ENCODE data around the gene C16orf74. TPM values are rescaled to one million over a fixed set of nuclear protein-coding genes. Genes with fewer than 3 reads are reported as not detected.

C16orf74 gene
- total RNA-seq, 4 donors from 2014 or later = 11.0 to 13.0 (median 11.4) TPM

- 92% methylated on average over 11 of the region's 11 CpGs for WGBS
- no peak for DNase-seq (ENCODE audit: low spot score in 2 of 2)
- Histone ChIP-seq H3K4me3 (no peak overlapping the region), H3K27me3 (no peaks in the 10 kb centered on the region), H3K9me3 (no peaks in the 10 kb centered on the region), H3K36me3 (peaks cover 41% of the 10 kb centered on the region), H3K4me1 (no peaks in the 10 kb centered on the region), H3K27ac (no peak overlapping the region)
- no peak for TF ChIP-seq CTCF (IDR thresholded peaks at IDR 0.05)
- TF ChIP-seq POLR2AphosphoS5 (IDR thresholded peaks at IDR 0.05) = no peak
- TF ChIP-seq EP300 (IDR thresholded peaks at IDR 0.05) = no peak
- TF ChIP-seq POLR2A (IDR thresholded peaks at IDR 0.05) = no peak
Observed at GRCh38 chr16:85788819-85789218, 37.9 kb upstream of the C16orf74 start.

GRCh38 chr16:85785927-85786326 is 35.0 kb upstream of the C16orf74 start:
- Histone ChIP-seq H3K27me3 (no peaks in the 10 kb centered on the region), H3K9me3 (no peaks in the 10 kb centered on the region), H3K27ac (no peak overlapping the region), H3K36me3 (peaks cover 34% of the 10 kb centered on the region), H3K4me1 (no peaks in the 10 kb centered on the region), H3K4me3 (no peak overlapping the region)
- 95% methylated on average over 2 of the region's 2 CpGs for WGBS
- TF ChIP-seq EP300 (IDR thresholded peaks at IDR 0.05) = no peak
- no peak for TF ChIP-seq POLR2AphosphoS5 (IDR thresholded peaks at IDR 0.05)
- no peak for TF ChIP-seq CTCF (IDR thresholded peaks at IDR 0.05)
- no peak for TF ChIP-seq POLR2A (IDR thresholded peaks at IDR 0.05)
- DNase-seq (ENCODE audit: low spot score in 2 of 2) = no peak

GRCh38 chr16:85784813-85785212 is 33.9 kb upstream of the C16orf74 start:
- Histone ChIP-seq H3K36me3 (peaks cover 45% of the 10 kb centered on the region), H3K4me3 (no peak overlapping the region)

GRCh38 chr16:85783441-85783840 is 32.5 kb upstream of the C16orf74 start:
- Histone ChIP-seq H3K4me3 (no peak overlapping the region), H3K27ac (no peak overlapping the region), H3K36me3 (peaks cover 53% of the 10 kb centered on the region), H3K27me3 (no peaks in the 10 kb centered on the region), H3K9me3 (no peaks in the 10 kb centered on the region), H3K4me1 (no peaks in the 10 kb centered on the region)
- WGBS = 91% methylated on average over 8 of the region's 8 CpGs
- TF ChIP-seq EP300 (IDR thresholded peaks at IDR 0.05) (no peak), POLR2A (IDR thresholded peaks at IDR 0.05) (no peak), POLR2AphosphoS5 (IDR thresholded peaks at IDR 0.05) (no peak), CTCF (IDR thresholded peaks at IDR 0.05) (no peak)
- DNase-seq (ENCODE audit: low spot score in 2 of 2) = no peak

More at GRCh38 chr16:85784813-85785212, 33.9 kb upstream of the C16orf74 start:
- Histone ChIP-seq H3K9me3 (no peaks in the 10 kb centered on the region), H3K27me3 (no peaks in the 10 kb centered on the region), H3K4me1 (no peaks in the 10 kb centered on the region), H3K27ac (no peak overlapping the region)
- no peak for DNase-seq (ENCODE audit: low spot score in 2 of 2)
- TF ChIP-seq POLR2A (IDR thresholded peaks at IDR 0.05) = no peak
- TF ChIP-seq EP300 (IDR thresholded peaks at IDR 0.05) = no peak
- no peak for TF ChIP-seq POLR2AphosphoS5 (IDR thresholded peaks at IDR 0.05)
- TF ChIP-seq CTCF (IDR thresholded peaks at IDR 0.05) = no peak
- 96% methylated on average over 2 of the region's 2 CpGs for WGBS

GRCh38 chr16:85782451-85782850 is 31.6 kb upstream of the C16orf74 start:
- Histone ChIP-seq H3K36me3 (peaks cover 48% of the 10 kb centered on the region), H3K27ac (no peak overlapping the region), H3K9me3 (no peaks in the 10 kb centered on the region), H3K4me1 (peaks cover 9% of the 10 kb centered on the region), H3K27me3 (no peaks in the 10 kb centered on the region), H3K4me3 (no peak overlapping the region)
- DNase-seq (ENCODE audit: low spot score in 2 of 2) = no peak
- TF ChIP-seq POLR2A (IDR thresholded peaks at IDR 0.05) (no peak), EP300 (IDR thresholded peaks at IDR 0.05) (no peak), CTCF (IDR thresholded peaks at IDR 0.05) (no peak), POLR2AphosphoS5 (IDR thresholded peaks at IDR 0.05) (no peak)
- WGBS = 76% methylated on average over 6 of the region's 6 CpGs
